Esophagus muscularis mucosa (tissue), 4 donors: ENCODE data around the gene GLIS1. TPM values are rescaled to one million over a fixed set of nuclear protein-coding genes. Genes with fewer than 3 reads are reported as not detected.

Experiments used
- DNase-seq: peaks from one replicate; pipeline ENCODE4 v3.0.0-alpha.2; 2017; ENCODE audit errors: extremely low spot score
- H3K27ac ChIP-seq, 4 donors: fragments of 200-600 bp; sonication (generic); replicated peaks in 1 of 4; 1 replicate in 3 of 4; 2 replicates in 1 of 4; pipeline ENCODE4 v1.5.1; 2016 to 2019; ENCODE audit warnings: mild to moderate bottlenecking in 1 of 4
- H3K27me3 ChIP-seq, 4 donors: fragments of 200-600 bp; sonication (generic); one replicate each; pipeline versions ENCODE4 v1.5.1 to v1.6.0; 2016 to 2019
- H3K36me3 ChIP-seq, 4 donors: fragments of 200-600 bp; sonication (generic); one replicate each; pipeline ENCODE4 v1.5.1; 2016 to 2019
- H3K4me1 ChIP-seq, 4 donors: fragments of 200-600 bp; sonication (generic); one replicate each; pipeline ENCODE4 v1.5.1; 2016 to 2019
- H3K4me3 ChIP-seq, 4 donors: fragments of 200-600 bp; sonication (generic); 1 replicate in 2 of 4; 2 replicates in 2 of 4; pipeline ENCODE4 v1.5.1; 2016 to 2019; ENCODE audit warnings: mild to moderate bottlenecking in 4 of 4, moderate library complexity in 1 of 4
- H3K9me3 ChIP-seq, 4 donors: fragments of 200-600 bp; sonication (generic); 1 replicate in 3 of 4; 2 replicates in 1 of 4; pipeline ENCODE4 v1.5.1; 2016 to 2019
- EP300 ChIP-seq: sonication (generic); formaldehyde crosslinking; IDR thresholded peaks from one replicate; pipeline ENCODE4 v1.6.1; 2017; ENCODE audit warnings: antibody characterized with exemption
- POLR2A ChIP-seq: fragments of 450-650 bp; IDR thresholded peaks from one replicate; pipeline ENCODE4 v1.6.1; 2017; ENCODE audit warnings: antibody characterized with exemption, moderate library complexity, mild to moderate bottlenecking, low read depth
- POLR2AphosphoS5 ChIP-seq, 2 donors: sonication (generic); formaldehyde crosslinking; IDR thresholded peaks; one replicate each; pipeline ENCODE4 v1.6.1; 2017; ENCODE audit warnings: antibody characterized with exemption in 2 of 2
- WGBS: methylation state at CpG from one replicate; pipeline ENCODE4 v1.1.5; 2018; 5-methylcytosine and 5-hydroxymethylcytosine counted together
- intact Hi-C: fragments of 100-400 bp; cut with DNase I; formaldehyde crosslinking; loops from one replicate; pipeline ENCODE4 v1.15.1; 2023
- total RNA-seq, 4 donors: library from RNA; depleted of rRNA; stranded (reverse); fragments of >200 nt; gene quantifications; one replicate each; pipeline versions ENCODE4 v1.1.0 to v1.2.1, GENCODE V29; 2016
- TF ChIP-seq, protein P1 (sequence below), 3 experiments: fragments of 200-600 bp in 2 of 3; fragments of 450-650 bp in 1 of 3; sonication (generic) in 2 of 3; IDR thresholded peaks; one replicate each; pipeline ENCODE4 v1.5.1; 2017 to 2019; ENCODE audit warnings: antibody characterized with exemption in 3 of 3, mild to moderate bottlenecking in 2 of 3, moderate library complexity in 1 of 3

GLIS1 gene
- total RNA-seq, 4 donors from 2014 or later, result 0.17 to 0.42 TPM; not detected in 2

DNA sequence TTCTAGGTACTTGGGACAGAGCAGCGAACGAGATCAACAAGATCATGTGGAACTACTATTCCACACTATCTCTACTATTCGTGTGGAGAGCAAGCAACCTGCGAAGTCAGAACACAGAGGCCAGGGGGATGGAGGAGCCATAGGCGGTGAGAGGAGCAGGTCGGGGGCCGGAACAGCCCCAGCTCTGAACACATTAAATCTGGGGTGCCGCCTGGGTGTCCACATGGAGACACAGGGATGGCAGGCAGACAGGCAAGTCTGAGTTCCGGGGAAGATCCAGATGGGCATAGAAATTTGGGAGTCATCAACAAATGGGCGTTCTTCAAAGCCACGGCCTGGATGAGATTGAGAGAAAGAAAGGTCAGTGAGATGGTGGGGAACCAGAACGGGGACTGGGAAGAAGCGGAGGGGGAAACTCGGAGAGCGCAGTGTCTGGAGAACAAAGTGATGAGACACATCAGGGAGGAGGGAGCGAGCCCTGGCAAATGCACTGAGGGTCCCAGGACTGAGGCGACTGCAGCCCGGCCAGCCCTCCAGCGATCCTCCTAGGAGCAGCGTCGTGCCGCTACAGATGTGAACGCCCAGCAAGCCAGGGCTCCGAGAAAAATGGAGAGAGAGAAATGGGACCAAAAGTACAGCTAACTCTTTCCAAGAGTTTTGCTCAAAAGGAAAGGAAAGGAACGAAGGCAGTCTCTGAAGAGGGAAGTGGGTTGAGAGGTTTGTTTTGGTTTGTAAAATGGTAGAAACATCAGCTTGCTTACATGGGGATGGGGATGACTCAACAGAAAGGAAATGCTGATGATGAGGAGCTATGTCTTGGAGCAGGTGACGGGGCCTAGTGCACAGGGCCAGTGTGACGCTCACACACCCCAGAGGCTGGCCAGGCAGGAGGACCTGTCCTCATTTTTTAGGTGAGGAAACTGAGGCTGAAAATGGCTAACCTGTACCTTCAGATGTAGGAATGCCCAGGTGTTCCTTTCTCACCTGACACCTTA is 84.5 kb downstream of the GLIS1 start:
- 88% methylated on average over 27 of the region's 27 CpGs for WGBS
- DNase-seq, result no peak
- H3K4me1 ChIP-seq, result no peaks in the 10 kb centered on the region
- peaks cover 0 to 32% (median 0%) of the 10 kb centered on the region in 4 donors for H3K27me3 ChIP-seq
- intact Hi-C loops, result no loop called here
- no peak overlapping the region for H3K27ac ChIP-seq
- no peak overlapping the region for H3K4me3 ChIP-seq
- H3K36me3 ChIP-seq, result no peaks in the 10 kb centered on the region
- TF ChIP-seq, protein P1, sequence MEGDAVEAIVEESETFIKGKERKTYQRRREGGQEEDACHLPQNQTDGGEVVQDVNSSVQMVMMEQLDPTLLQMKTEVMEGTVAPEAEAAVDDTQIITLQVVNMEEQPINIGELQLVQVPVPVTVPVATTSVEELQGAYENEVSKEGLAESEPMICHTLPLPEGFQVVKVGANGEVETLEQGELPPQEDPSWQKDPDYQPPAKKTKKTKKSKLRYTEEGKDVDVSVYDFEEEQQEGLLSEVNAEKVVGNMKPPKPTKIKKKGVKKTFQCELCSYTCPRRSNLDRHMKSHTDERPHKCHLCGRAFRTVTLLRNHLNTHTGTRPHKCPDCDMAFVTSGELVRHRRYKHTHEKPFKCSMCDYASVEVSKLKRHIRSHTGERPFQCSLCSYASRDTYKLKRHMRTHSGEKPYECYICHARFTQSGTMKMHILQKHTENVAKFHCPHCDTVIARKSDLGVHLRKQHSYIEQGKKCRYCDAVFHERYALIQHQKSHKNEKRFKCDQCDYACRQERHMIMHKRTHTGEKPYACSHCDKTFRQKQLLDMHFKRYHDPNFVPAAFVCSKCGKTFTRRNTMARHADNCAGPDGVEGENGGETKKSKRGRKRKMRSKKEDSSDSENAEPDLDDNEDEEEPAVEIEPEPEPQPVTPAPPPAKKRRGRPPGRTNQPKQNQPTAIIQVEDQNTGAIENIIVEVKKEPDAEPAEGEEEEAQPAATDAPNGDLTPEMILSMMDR (IDR thresholded peaks at IDR 0.05), result no peak
- TF ChIP-seq EP300 (no peak), POLR2A (no peak), POLR2AphosphoS5 (IDR thresholded peaks at IDR 0.05) (no peak)
- H3K9me3 ChIP-seq, result no peaks in the 10 kb centered on the region

DNA sequence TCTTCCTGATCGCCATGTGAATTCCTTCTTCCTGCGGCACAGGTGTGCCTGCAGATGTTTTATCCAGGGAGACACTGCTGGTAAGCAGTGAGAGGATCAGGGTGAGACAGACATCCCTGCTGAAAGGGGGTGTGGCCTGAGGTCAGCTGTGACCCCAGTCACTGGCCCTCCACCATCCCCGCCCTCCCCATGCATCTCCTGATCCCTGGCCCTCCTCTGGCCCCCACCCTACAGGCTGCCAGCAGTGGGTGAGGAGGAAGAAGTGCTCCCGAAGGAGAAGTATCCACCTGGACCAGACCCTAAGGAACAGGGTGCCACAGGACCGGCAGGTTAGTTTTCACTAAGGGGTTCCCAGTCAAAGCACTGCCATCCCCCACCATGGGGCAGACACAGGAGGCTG is 85.3 kb downstream of the GLIS1 start:
- 81% methylated on average over 3 of the region's 5 CpGs for WGBS
- no peak overlapping the region for H3K27ac ChIP-seq
- no peak for DNase-seq

DNA sequence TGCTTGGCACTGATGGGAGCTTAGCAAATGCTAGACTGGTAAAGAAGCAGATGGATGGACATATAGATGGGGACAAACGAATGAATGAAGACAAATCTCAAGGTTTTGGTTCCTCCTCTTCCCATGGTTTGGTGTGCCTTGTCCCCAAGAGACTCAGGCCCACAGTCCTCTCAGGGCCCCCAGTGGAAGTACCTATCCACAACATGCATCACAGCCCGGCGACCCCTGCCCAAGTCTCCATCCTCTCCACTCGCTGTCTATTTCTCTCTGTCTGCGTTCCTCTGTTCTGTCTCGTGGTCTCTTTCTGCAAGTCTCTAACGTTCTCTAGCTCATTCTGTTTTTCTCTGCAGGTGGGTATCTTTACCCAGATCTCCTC is 85.8 kb downstream of the GLIS1 start:
- TF ChIP-seq POLR2A (no peak), EP300 (no peak), POLR2AphosphoS5 (IDR thresholded peaks at IDR 0.05) (no peak)
- TF ChIP-seq, protein P1 (IDR thresholded peaks at IDR 0.05), result no peak
- Histone ChIP-seq H3K4me3 (no peak overlapping the region), H3K9me3 (no peaks in the 10 kb centered on the region), H3K4me1 (no peaks in the 10 kb centered on the region), H3K27me3 (peaks cover 0 to 21% (median 0%) of the 10 kb centered on the region in 4 donors), H3K36me3 (no peaks in the 10 kb centered on the region), H3K27ac (no peak overlapping the region)
- intact Hi-C loops, result no loop called here
- 80% methylated on average over 7 of the region's 7 CpGs for WGBS
- DNase-seq, result no peak

More for the DNA sequence above, 85.3 kb downstream of the GLIS1 start:
- TF ChIP-seq, protein P1 (IDR thresholded peaks at IDR 0.05), result no peak
- TF ChIP-seq POLR2A (no peak), EP300 (no peak), POLR2AphosphoS5 (IDR thresholded peaks at IDR 0.05) (no peak)
- H3K4me3 ChIP-seq, result no peak overlapping the region
- no peaks in the 10 kb centered on the region for H3K9me3 ChIP-seq
- H3K4me1 ChIP-seq, result no peaks in the 10 kb centered on the region
- H3K27me3 ChIP-seq, result peaks cover 0 to 23% (median 0%) of the 10 kb centered on the region in 4 donors
- intact Hi-C loops, result no loop called here
- H3K36me3 ChIP-seq, result no peaks in the 10 kb centered on the region

DNA sequence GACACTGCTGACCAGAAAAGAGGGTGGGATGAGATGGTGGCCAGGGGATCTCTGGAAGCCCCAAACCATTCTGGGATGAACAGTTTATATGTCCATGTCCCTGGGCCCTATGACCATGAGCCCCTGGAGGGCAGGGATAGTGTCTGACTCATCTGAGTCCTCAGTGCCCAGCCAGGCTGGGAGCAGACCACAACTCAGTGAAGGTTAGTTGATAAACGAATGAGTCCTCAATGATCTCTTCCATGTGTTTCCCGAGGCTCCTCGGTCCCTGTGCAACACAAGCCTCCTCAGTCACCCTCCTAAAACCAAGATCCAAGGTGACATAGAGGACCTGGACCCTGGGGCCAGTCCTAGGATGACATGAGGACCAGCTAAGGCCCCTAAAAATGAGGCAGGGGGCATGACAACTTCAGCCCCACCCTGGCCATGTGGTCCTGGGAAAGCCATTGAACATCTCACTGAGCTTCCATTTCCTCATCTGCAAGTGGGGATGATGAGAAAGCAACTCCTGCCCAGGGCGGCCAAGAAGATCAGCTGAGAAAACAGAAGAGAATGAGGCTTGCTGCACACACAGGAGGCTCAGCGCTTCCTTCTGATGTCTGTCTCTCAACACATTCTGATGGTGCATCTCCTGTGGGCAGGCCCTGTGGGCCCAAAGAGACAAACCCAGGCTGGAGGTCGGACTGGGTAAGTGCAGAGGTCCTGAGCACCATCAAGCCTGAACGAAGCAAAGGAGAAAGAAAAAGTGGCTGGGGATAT is 86.3 kb downstream of the GLIS1 start:
- no peak for DNase-seq
- WGBS, result 85% methylated on average over 5 of the region's 7 CpGs
- intact Hi-C loops, result no loop called here
- Histone ChIP-seq H3K9me3 (no peaks in the 10 kb centered on the region), H3K4me1 (no peaks in the 10 kb centered on the region), H3K36me3 (no peaks in the 10 kb centered on the region), H3K27ac (no peak overlapping the region), H3K4me3 (no peak overlapping the region), H3K27me3 (peaks cover 0 to 21% (median 0%) of the 10 kb centered on the region in 4 donors)
- TF ChIP-seq EP300 (no peak), POLR2A (no peak), POLR2AphosphoS5 (IDR thresholded peaks at IDR 0.05) (no peak)
- TF ChIP-seq, protein P1 (IDR thresholded peaks at IDR 0.05), result no peak
